Activated CD8-positive, alpha-beta memory T cell treated with anti-CD3 and anti-CD28 coated beads for 36 hours (primary cell): ENCODE data around the gene POU2AF1. TPM values are rescaled to one million over a fixed set of nuclear protein-coding genes. Genes with fewer than 3 reads are reported as not detected.

Experiments used
- CTCF ChIA-PET: fragments of 350-600 bp; sonication (Branson Sonifier 250); formaldehyde crosslinking; loops from one replicate; lab custom pipeline; 2021; ENCODE audit warnings: antibody characterized with exemption; lab: Charles Lee
- POLR2A ChIA-PET: fragments of 350-600 bp; sonication (Branson Sonifier 250); formaldehyde crosslinking; loops from one replicate; lab custom pipeline; 2021; ENCODE audit warnings: antibody characterized with exemption; lab: Charles Lee
- total RNA-seq, 2 experiments: library from RNA; stranded (reverse); gene quantifications; one replicate each; pipeline ENCODE4 v1.2.3, GENCODE V29; 2021

The POU2AF1 gene
- total RNA-seq, 2 experiments from 2014 or later: 4.8 to 5.7 TPM

GRCh38 chr11:111308140-111308539 is 70.9 kb downstream of the POU2AF1 start:
- ChIA-PET CTCF (no interaction called here), POLR2A (no interaction called here)

GRCh38 chr11:111307472-111308108 is 71.5 kb downstream of the POU2AF1 start:
- CTCF ChIA-PET: no interaction called here
- POLR2A ChIA-PET: no interaction called here

GRCh38 chr11:111306321-111306720 is 72.8 kb downstream of the POU2AF1 start:
- CTCF ChIA-PET: no interaction called here
- POLR2A ChIA-PET: no interaction called here

- ChIA-PET CTCF (no interaction called here), POLR2A (no interaction called here)
These were observed 73.2 kb downstream of the POU2AF1 start for GRCh38 chr11:111305876-111306275.

- CTCF ChIA-PET: no interaction called here
These were observed 73.8 kb downstream of the POU2AF1 start for GRCh38 chr11:111305162-111305802.

GRCh38 chr11:111303461-111303860 is 75.6 kb downstream of the POU2AF1 start:
- CTCF ChIA-PET: no interaction called here
- POLR2A ChIA-PET: no interaction called here

More at GRCh38 chr11:111305162-111305802, 73.8 kb downstream of the POU2AF1 start:
- POLR2A ChIA-PET: no interaction called here

- CTCF ChIA-PET: no interaction called here
- POLR2A ChIA-PET: no interaction called here
These were observed 76.8 kb downstream of the POU2AF1 start for GRCh38 chr11:111302298-111302697.

Other genes starting within 250 kb of the POU2AF1 start
- gene POU2AF2, start 133.6 kb downstream of the POU2AF1 start, total RNA-seq: not detected
- gene POU2AF3, start 80.7 kb downstream of the POU2AF1 start, total RNA-seq: not detected
- not detected for gene BTG4, start 133.1 kb upstream of the POU2AF1 start, total RNA-seq
- not detected for gene HOATZ, start 135.5 kb upstream of the POU2AF1 start, total RNA-seq
- 1 to 10 TPM; 3.1 to 4.7 TPM for gene LAYN, start 161.4 kb upstream of the POU2AF1 start, total RNA-seq
- 1 to 10 TPM; 7.0 to 7.6 TPM for gene SIK2, start 223.2 kb upstream of the POU2AF1 start, total RNA-seq